NCI-H2029 treated with DMSO at 0.1 percent for 48 hours (cell line): ENCODE measurements around the gene IRAK1.

Experiments used
- DNase-seq: peaks from one replicate; lab custom pipeline; 2025; lab: John Stamatoyannopoulos, UW

The IRAK1 gene

GRCh38 chrX:154019633-154020528, at the start of gene IRAK1:
TSS of gene IRAK1 (minus strand) at chrX:154019902. CDS start at chrX:154019812, 90 bp downstream.
- no peak for DNase-seq

GRCh38 chrX:154068560-154068959, 48.9 kb upstream of the IRAK1 start:
- no peak for DNase-seq

DNA sequence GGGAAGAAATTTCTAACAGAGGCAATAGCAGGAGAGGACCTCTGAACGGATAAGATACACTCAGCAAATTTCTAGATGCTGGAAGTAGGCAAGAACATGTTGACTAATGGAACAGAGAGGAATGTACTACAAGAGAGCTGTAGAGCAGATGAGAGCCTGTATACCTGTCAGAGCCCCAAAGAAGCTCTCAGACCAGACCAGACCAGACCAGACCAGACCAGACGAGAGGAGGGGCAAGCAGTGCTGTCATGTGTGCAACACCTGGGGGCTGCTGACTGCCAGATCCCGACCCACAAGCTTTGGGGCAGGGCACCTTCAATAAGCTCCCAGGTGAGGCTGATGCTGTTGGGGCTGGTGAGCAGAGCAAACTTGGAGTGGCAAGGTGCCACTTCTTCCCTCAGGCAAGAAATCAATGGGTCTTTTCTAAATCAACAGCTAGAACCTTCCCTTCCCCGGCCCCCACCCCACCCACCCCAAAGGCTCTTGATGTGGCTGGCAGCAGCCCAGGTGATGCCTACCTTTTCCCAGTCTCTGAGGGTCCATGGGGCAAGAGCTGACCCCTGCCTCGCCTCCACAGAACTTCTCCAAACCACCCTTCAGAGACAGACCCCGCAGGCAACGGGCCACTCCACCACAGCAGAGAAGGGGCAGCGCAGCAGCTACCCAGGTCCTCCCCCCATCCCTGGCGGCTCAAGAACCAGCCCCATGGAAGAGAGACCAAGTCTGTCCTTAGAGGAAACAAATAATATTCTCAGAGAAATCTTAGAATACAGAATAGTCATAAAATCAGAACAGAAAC, 45.1 kb upstream of the IRAK1 start:
- DNase-seq, result no peak

- DNase-seq, result no peak
These were observed 43.5 kb upstream of the IRAK1 start for GRCh38 chrX:154063234-154063633.

GRCh38 chrX:154061801-154062200, 42.1 kb upstream of the IRAK1 start:
- no peak for DNase-seq

- no peak for DNase-seq
These were observed 40.1 kb upstream of the IRAK1 start for GRCh38 chrX:154059729-154060245.

GRCh38 chrX:154059231-154059630, 39.5 kb upstream of the IRAK1 start:
- DNase-seq, result no peak

GRCh38 chrX:154058214-154058997, 38.7 kb upstream of the IRAK1 start:
- DNase-seq, result no peak

DNA sequence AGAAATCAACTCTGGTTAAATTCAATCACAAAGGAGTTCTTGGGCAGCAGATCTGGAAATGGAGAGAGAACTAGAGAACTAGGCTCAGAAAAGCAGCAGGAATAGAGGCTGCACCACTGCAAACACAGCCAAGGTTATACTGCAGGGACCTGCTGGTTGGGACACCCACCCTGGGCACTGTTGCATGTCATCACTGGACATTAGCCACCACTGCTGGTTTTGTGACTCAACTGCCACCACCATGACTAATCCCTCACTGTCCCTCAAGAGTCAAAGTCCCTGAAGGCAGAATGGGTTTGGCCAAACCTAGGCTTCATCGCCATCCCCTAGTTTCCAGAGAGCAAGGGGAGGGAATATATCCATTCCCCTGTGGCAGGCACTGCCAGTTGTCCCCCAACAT, 38.1 kb upstream of the IRAK1 start:
- DNase-seq, result no peak

GRCh38 chrX:154056770-154057241, 37.1 kb upstream of the IRAK1 start:
- no peak for DNase-seq

DNA sequence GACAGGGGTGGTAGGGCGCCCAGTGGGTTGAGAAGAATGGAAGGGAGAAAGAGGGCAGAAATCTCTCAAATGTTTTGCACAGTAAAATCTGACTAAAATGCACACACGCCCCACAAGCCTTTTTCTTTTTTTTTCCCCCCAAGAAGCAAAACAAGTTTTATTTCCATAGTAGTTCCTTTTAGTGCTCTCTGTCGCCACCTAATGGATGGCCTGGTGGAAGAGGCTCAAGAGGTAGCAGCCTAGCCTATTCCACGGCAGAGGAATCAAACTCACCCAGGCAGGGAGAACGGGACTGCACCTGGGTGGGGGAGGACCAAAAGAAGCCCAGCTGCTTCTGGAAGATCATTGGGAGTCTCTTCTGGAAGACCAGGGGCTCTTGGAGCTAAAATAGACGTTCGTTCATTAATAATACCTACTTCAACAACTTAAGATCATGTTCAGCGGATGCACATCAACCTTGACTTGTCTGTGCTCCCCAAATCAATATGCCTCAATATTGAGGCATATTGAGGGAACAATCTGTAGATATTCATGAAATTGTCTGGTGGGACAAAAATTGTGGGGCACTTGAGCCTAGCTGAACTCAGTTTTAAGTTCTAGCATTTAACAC, 31.6 kb upstream of the IRAK1 start:
- DNase-seq, result no peak

GRCh38 chrX:154050113-154050495, 30.4 kb upstream of the IRAK1 start:
- DNase-seq, result no peak

DNA sequence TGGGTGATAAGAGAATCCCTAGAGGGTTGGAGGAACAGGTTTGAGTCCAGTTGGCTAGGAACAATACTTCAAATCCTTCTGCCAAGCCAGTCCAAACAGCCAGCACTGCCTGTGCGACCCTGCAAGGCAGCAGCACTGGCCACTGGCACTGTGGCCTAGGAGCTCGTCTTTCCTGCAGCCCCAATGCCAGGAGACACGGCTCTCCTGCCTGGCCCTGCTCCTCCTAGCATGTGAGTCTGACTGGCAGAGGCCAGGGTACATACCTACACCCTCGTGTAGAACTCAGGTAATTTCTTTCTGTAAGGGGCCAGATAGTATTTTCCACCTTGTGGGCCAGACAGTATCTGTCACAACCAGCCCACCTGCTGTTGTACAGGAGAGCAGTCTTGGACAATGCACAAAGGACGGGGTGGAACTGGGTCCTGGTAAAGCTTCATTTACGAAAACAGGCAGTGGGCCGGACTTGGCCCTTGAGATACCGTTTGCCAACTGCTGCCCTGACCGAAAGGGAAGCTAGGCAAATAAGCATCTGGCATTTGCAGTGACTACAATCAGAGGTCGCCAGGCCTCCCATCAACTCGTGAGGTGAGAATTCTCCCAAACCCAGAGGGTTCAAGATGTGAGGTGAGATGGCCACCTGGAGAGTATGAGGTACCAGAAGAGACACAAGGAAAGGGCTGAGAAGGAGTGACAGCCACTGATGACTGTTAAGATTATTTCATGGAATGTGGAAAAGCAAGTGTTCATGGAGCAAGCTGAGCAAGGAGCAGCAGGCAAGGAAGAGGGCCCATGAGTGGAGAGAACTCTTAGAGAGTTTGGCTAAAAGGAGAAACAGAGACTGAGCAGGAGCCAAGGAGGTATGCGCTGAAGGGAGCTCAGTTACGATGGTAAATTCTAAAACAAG, 29.8 kb upstream of the IRAK1 start:
- DNase-seq, result no peak

- DNase-seq, result no peak
These were observed 28.7 kb upstream of the IRAK1 start for GRCh38 chrX:154048398-154048797.

GRCh38 chrX:154046940-154047610, 27.4 kb upstream of the IRAK1 start:
- DNase-seq, result no peak

DNA sequence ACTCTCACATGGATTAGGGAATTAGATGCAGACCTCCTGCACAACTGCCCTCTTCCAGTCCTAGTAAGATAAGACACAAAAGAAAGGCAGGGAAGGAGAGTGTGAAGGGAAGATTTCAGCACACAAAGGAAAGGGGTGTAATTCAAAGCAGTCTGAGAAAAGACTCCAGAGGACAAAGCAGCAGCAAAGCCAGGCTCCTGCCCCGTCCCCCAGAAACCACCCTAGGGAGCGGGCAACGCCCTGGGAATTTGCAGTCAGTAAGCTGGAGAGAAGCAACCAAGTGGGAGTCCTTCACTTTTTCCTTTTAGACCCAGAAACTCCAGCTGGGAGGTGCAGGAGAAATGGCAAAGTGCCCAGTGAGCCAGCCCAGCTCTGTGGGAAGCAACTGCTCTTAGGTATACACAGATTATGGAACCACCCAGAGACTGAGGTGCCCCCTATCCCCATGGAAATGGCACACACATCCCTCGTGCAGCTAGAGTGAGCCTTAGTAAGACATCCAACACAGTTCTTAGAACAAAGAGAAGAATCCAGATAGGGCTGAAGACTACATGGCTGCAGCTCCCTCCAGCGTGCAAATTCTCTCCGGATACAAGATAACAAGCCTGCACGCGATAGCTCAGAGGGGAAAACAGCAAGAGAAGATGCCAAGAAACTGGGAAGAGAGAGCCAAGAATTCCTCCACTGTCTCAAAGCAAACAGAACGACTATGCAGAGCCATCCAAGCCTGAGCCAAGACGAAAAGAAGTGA, 26.5 kb upstream of the IRAK1 start:
- no peak for DNase-seq

GRCh38 chrX:154044091-154044490, 24.4 kb upstream of the IRAK1 start:
- DNase-seq, result no peak

- DNase-seq, result no peak
These were observed 23.5 kb upstream of the IRAK1 start for GRCh38 chrX:154043003-154043763.
